PC-3 (cell line): ENCODE measurements around the gene TPRA1.

Experiments
- EZH2 ChIP-seq: fragments of 300-600 bp; sonication (generic); IDR thresholded peaks from one replicate; pipeline ENCODE4 v1.6.1; 2017; ENCODE audit warnings: antibody characterized with exemption, mild to moderate bottlenecking, low read length; ENCODE audit not compliant: unreplicated experiment
- EZH2phosphoT487 ChIP-seq: fragments of 300-600 bp; sonication (generic); IDR thresholded peaks from 2 replicates; pipeline ENCODE4 v1.6.1; 2018; ENCODE audit warnings: mild to moderate bottlenecking, antibody characterized with exemption, low read length, borderline replicate concordance
- TF ChIP-seq, protein P1 (sequence below): fragments of 300-600 bp; sonication (generic); conservative IDR thresholded peaks from 2 replicates; pipeline ENCODE4 v1.5.1; 2017; ENCODE audit warnings: antibody characterized with exemption, low read depth, mild to moderate bottlenecking, low read length

DNA sequence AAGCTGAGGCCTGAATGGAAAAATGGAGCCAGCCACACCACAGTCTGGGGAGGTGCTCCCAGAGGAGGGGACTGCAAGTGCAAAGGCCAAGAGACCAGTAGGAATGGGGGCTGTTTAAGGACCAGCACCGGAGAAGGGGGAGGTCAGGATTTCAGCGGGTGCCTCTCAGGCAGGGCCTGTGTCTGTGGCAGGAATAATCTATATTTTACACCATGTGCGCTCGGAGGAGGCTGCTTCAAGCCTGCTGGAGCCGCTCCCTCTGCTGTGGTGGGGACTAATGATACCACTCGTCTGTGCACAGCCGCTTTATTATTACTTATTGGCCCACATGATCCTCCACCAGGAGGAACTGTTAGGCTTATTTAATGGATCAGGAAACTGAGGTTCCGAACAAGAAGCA, 45.3 kb downstream of the TPRA1 start:
- TF ChIP-seq, protein P1, sequence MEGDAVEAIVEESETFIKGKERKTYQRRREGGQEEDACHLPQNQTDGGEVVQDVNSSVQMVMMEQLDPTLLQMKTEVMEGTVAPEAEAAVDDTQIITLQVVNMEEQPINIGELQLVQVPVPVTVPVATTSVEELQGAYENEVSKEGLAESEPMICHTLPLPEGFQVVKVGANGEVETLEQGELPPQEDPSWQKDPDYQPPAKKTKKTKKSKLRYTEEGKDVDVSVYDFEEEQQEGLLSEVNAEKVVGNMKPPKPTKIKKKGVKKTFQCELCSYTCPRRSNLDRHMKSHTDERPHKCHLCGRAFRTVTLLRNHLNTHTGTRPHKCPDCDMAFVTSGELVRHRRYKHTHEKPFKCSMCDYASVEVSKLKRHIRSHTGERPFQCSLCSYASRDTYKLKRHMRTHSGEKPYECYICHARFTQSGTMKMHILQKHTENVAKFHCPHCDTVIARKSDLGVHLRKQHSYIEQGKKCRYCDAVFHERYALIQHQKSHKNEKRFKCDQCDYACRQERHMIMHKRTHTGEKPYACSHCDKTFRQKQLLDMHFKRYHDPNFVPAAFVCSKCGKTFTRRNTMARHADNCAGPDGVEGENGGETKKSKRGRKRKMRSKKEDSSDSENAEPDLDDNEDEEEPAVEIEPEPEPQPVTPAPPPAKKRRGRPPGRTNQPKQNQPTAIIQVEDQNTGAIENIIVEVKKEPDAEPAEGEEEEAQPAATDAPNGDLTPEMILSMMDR = no peak
- no peak for TF ChIP-seq EZH2
- no peak for TF ChIP-seq EZH2phosphoT487
